ENCODE data around the gene N4BP3. TPM values are rescaled to one million over a fixed set of nuclear protein-coding genes. Genes with fewer than 3 reads are reported as not detected.

The N4BP3 gene
- total RNA-seq, 1 experiment from 2014 or later: 46.2 TPM

DNA sequence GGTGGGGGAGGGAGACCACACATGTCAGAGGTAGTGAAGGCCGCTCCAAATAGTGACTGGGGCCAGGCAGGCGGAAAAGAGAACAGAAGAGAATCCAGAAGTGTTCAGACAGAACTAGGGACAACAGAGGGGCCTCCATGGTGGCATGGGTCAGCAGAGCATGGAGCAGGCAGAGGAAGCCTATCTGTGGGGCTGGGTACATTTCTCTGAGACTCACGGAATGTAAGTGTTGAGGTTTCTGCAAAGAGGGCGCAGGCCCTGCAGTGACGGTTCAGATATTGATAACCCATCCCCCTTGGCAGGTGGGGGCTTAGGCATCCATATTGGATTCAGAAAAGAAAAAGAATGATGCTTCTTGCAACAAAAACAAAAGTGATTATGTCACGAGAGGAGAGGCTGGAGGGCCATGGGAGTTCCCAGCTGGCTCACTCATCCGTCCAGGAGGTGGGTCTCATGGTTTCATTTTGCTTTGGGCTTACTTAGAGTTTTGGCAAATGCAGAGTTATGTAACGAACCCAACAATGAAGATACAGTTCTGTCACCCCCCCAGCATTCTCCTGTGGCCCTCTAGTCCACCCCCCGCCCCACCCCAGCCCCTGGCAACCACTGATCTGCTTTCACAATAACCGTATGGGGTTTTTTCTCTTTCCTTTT is 12.0 kb downstream of the N4BP3 start:
- Mint-ChIP-seq H3K27ac (peak overlapping the region; percentile 100), H3K36me3 (peaks cover 11% of the 10 kb centered on the region), H3K9me3 (no peaks in the 10 kb centered on the region), H3K27me3 (ENCODE audit: low read depth) (no peaks in the 10 kb centered on the region), H3K4me3 (peak overlapping the region; percentile 47), H3K4me1 (peaks cover 70% of the 10 kb centered on the region)
- no peak for ATAC-seq
- ChIA-PET CTCF (interaction anchor here (1.2 to 2.0 kb wide), 4 partner anchors 9 to 24 kb away, joined by 4 to 15 read pairs (median 5); no protein-coding TSS in a partner anchor), POLR2A (interaction anchor here (0.7 to 4.0 kb wide), 3 partner anchors 9 to 79 kb away, joined by 3 to 60 read pairs (median 3); partner anchors contain the start of genes HNRNPAB and N4BP3)
- TF ChIP-seq, protein P1, sequence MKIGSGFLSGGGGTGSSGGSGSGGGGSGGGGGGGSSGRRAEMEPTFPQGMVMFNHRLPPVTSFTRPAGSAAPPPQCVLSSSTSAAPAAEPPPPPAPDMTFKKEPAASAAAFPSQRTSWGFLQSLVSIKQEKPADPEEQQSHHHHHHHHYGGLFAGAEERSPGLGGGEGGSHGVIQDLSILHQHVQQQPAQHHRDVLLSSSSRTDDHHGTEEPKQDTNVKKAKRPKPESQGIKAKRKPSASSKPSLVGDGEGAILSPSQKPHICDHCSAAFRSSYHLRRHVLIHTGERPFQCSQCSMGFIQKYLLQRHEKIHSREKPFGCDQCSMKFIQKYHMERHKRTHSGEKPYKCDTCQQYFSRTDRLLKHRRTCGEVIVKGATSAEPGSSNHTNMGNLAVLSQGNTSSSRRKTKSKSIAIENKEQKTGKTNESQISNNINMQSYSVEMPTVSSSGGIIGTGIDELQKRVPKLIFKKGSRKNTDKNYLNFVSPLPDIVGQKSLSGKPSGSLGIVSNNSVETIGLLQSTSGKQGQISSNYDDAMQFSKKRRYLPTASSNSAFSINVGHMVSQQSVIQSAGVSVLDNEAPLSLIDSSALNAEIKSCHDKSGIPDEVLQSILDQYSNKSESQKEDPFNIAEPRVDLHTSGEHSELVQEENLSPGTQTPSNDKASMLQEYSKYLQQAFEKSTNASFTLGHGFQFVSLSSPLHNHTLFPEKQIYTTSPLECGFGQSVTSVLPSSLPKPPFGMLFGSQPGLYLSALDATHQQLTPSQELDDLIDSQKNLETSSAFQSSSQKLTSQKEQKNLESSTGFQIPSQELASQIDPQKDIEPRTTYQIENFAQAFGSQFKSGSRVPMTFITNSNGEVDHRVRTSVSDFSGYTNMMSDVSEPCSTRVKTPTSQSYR (CRISPR knock-in tag; IDR thresholded peaks at IDR 0.05): no peak
- TF ChIP-seq, protein P2, sequence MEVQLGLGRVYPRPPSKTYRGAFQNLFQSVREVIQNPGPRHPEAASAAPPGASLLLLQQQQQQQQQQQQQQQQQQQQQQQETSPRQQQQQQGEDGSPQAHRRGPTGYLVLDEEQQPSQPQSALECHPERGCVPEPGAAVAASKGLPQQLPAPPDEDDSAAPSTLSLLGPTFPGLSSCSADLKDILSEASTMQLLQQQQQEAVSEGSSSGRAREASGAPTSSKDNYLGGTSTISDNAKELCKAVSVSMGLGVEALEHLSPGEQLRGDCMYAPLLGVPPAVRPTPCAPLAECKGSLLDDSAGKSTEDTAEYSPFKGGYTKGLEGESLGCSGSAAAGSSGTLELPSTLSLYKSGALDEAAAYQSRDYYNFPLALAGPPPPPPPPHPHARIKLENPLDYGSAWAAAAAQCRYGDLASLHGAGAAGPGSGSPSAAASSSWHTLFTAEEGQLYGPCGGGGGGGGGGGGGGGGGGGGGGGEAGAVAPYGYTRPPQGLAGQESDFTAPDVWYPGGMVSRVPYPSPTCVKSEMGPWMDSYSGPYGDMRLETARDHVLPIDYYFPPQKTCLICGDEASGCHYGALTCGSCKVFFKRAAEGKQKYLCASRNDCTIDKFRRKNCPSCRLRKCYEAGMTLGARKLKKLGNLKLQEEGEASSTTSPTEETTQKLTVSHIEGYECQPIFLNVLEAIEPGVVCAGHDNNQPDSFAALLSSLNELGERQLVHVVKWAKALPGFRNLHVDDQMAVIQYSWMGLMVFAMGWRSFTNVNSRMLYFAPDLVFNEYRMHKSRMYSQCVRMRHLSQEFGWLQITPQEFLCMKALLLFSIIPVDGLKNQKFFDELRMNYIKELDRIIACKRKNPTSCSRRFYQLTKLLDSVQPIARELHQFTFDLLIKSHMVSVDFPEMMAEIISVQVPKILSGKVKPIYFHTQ (CRISPR knock-in tag; IDR thresholded peaks at IDR 0.05): peak; percentile 39; the same call in 1 of the 2 replicates
- no peak for TF ChIP-seq ZBTB21 (CRISPR knock-in tag; IDR thresholded peaks at IDR 0.05; ENCODE audit: borderline replicate concordance)
- TF ChIP-seq, protein P3, sequence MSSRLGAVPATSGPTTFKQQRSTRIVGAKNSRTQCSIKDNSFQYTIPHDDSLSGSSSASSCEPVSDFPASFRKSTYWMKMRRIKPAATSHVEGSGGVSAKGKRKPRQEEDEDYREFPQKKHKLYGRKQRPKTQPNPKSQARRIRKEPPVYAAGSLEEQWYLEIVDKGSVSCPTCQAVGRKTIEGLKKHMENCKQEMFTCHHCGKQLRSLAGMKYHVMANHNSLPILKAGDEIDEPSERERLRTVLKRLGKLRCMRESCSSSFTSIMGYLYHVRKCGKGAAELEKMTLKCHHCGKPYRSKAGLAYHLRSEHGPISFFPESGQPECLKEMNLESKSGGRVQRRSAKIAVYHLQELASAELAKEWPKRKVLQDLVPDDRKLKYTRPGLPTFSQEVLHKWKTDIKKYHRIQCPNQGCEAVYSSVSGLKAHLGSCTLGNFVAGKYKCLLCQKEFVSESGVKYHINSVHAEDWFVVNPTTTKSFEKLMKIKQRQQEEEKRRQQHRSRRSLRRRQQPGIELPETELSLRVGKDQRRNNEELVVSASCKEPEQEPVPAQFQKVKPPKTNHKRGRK (CRISPR knock-in tag; IDR thresholded peaks at IDR 0.05; ENCODE audit: borderline replicate concordance): no peak
- DNase-seq (ENCODE audit: low spot score): no peak

DNA sequence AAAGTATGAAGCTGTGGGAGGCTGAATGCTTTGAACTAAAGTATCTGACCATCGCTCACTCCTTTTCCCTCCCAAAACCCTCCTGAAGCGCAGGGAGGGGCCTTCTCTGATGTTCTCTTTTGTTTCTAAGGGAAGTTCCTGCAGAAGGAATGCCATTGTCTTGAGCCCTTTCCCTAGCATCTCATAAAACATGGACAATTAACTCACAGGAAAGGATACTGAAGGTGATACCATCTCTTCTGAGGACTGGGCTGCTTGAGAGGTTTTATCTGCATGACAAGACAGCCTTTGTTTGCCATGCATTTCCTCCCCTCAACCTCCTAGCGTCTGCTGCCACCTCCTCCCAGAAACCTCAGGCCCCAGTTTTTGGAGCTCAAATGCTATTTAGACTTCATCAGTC is 13.2 kb downstream of the N4BP3 start:
- H3K9me3 Mint-ChIP-seq: no peaks in the 10 kb centered on the region
- ATAC-seq: peak; percentile 72
- peak overlapping the region; percentile 100 for H3K27ac Mint-ChIP-seq
- ChIA-PET CTCF (interaction anchor here (0.9 to 1.6 kb wide), 8 partner anchors 11 to 52 kb away, joined by 3 to 16 read pairs (median 4); partner anchors contain the start of gene NHP2), POLR2A (interaction anchor here (1.0 to 4.0 kb wide), 5 partner anchors 11 to 78 kb away, joined by 3 to 60 read pairs (median 4); partner anchors contain the start of genes HNRNPAB and N4BP3)
- H3K36me3 Mint-ChIP-seq: peaks cover 7% of the 10 kb centered on the region
- H3K27me3 Mint-ChIP-seq (ENCODE audit: low read depth): no peaks in the 10 kb centered on the region
- H3K4me3 Mint-ChIP-seq: peak overlapping the region; percentile 55
- peak; percentile 68 for DNase-seq (ENCODE audit: low spot score)
- H3K4me1 Mint-ChIP-seq: peaks cover 64% of the 10 kb centered on the region
- TF ChIP-seq, protein P4, sequence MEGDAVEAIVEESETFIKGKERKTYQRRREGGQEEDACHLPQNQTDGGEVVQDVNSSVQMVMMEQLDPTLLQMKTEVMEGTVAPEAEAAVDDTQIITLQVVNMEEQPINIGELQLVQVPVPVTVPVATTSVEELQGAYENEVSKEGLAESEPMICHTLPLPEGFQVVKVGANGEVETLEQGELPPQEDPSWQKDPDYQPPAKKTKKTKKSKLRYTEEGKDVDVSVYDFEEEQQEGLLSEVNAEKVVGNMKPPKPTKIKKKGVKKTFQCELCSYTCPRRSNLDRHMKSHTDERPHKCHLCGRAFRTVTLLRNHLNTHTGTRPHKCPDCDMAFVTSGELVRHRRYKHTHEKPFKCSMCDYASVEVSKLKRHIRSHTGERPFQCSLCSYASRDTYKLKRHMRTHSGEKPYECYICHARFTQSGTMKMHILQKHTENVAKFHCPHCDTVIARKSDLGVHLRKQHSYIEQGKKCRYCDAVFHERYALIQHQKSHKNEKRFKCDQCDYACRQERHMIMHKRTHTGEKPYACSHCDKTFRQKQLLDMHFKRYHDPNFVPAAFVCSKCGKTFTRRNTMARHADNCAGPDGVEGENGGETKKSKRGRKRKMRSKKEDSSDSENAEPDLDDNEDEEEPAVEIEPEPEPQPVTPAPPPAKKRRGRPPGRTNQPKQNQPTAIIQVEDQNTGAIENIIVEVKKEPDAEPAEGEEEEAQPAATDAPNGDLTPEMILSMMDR (IDR thresholded peaks at IDR 0.05): no peak
- no peak for TF ChIP-seq RORB (CRISPR knock-in tag; IDR thresholded peaks at IDR 0.05)
- no peak for TF ChIP-seq SMAD3 (CRISPR knock-in tag; IDR thresholded peaks at IDR 0.05; ENCODE audit: borderline replicate concordance)
- TF ChIP-seq ZBTB21 (CRISPR knock-in tag; IDR thresholded peaks at IDR 0.05; ENCODE audit: borderline replicate concordance): no peak
- TF ChIP-seq, protein P5, sequence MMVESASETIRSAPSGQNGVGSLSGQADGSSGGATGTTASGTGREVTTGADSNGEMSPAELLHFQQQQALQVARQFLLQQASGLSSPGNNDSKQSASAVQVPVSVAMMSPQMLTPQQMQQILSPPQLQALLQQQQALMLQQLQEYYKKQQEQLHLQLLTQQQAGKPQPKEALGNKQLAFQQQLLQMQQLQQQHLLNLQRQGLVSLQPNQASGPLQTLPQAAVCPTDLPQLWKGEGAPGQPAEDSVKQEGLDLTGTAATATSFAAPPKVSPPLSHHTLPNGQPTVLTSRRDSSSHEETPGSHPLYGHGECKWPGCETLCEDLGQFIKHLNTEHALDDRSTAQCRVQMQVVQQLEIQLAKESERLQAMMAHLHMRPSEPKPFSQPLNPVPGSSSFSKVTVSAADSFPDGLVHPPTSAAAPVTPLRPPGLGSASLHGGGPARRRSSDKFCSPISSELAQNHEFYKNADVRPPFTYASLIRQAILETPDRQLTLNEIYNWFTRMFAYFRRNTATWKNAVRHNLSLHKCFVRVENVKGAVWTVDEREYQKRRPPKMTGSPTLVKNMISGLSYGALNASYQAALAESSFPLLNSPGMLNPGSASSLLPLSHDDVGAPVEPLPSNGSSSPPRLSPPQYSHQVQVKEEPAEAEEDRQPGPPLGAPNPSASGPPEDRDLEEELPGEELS (CRISPR knock-in tag; IDR thresholded peaks at IDR 0.05): peak; percentile 45; the same call in 1 of the 2 replicates
- TF ChIP-seq CREM (CRISPR knock-in tag; IDR thresholded peaks at IDR 0.05): no peak
- TF ChIP-seq ZNF671 (CRISPR knock-in tag; IDR thresholded peaks at IDR 0.05): no peak
- TF ChIP-seq, protein P6, sequence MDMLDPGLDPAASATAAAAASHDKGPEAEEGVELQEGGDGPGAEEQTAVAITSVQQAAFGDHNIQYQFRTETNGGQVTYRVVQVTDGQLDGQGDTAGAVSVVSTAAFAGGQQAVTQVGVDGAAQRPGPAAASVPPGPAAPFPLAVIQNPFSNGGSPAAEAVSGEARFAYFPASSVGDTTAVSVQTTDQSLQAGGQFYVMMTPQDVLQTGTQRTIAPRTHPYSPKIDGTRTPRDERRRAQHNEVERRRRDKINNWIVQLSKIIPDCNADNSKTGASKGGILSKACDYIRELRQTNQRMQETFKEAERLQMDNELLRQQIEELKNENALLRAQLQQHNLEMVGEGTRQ (CRISPR knock-in tag; IDR thresholded peaks at IDR 0.05): no peak
- TF ChIP-seq ESRRA (CRISPR knock-in tag; IDR thresholded peaks at IDR 0.05; ENCODE audit: borderline replicate concordance): no peak
- TF ChIP-seq, protein P7, sequence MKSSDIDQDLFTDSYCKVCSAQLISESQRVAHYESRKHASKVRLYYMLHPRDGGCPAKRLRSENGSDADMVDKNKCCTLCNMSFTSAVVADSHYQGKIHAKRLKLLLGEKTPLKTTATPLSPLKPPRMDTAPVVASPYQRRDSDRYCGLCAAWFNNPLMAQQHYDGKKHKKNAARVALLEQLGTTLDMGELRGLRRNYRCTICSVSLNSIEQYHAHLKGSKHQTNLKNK (CRISPR knock-in tag; IDR thresholded peaks at IDR 0.05): 0 out of 2 replicates have a peak, but pooled peaks have one; percentile 12
- no peak for TF ChIP-seq MYBL2 (CRISPR knock-in tag; IDR thresholded peaks at IDR 0.05)
- no peak for TF ChIP-seq JUN (CRISPR knock-in tag; IDR thresholded peaks at IDR 0.05)
- no peak for TF ChIP-seq ZNF121 (CRISPR knock-in tag; IDR thresholded peaks at IDR 0.05)
- TF ChIP-seq ATF1 (CRISPR knock-in tag; IDR thresholded peaks at IDR 0.05): no peak
- no peak for TF ChIP-seq RELA (CRISPR knock-in tag; IDR thresholded peaks at IDR 0.05; ENCODE audit: borderline replicate concordance)
- TF ChIP-seq FOXJ3 (CRISPR knock-in tag; IDR thresholded peaks at IDR 0.05; ENCODE audit: borderline replicate concordance): no peak
- TF ChIP-seq, protein P8, sequence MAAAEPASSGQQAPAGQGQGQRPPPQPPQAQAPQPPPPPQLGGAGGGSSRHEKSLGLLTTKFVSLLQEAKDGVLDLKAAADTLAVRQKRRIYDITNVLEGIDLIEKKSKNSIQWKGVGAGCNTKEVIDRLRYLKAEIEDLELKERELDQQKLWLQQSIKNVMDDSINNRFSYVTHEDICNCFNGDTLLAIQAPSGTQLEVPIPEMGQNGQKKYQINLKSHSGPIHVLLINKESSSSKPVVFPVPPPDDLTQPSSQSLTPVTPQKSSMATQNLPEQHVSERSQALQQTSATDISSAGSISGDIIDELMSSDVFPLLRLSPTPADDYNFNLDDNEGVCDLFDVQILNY (CRISPR knock-in tag; IDR thresholded peaks at IDR 0.05): no peak

Measured in WTC11 (cell line).